ENCODE results near the gene PPM1N. TPM values are rescaled to one million over a fixed set of nuclear protein-coding genes. Genes with fewer than 3 reads are reported as not detected.

The PPM1N gene
- total and polyA plus RNA-seq, 2 of the 4 experiments (the other 2 are of a cell fraction), result 0.90 to 1.6 TPM

GRCh38 chr19:45517641-45518468 is 19.6 kb downstream of the PPM1N start:
- no peak overlapping the region for H2AK9ac ChIP-seq (replicated peaks; ENCODE audit: low read depth, low read length, poor library complexity)
- WGBS, 2 experiments (ENCODE audit: extremely low coverage in 2 of 2, insufficient read length in 1 of 2), result 96% methylated on average over 29 of the region's 50 CpGs; no CpG with 5 or more reads in 1 of the 2 experiments
- no peak overlapping the region for H2AK5ac ChIP-seq (ENCODE audit: low read depth, low read length)
- in situ Hi-C loops (cut with MboI; ENCODE audit: low sequenced_read_pairs), result no loop called here
- H4K91ac ChIP-seq (ENCODE audit: insufficient read depth, low read depth, low read length), result no peak overlapping the region
- DNase-seq, result no peak
- H3K79me1 ChIP-seq (ENCODE audit: low read depth in 1 of 2, low read length in 2 of 2), result peaks cover 14 to 76% of the 10 kb centered on the region in 2 experiments
- no peaks in the 10 kb centered on the region for H3K27me3 ChIP-seq (ENCODE audit: control insufficient read depth, insufficient read depth, low read length)
- no peak overlapping the region for H4K5ac ChIP-seq (ENCODE audit: low read depth, low read length)
- TF ChIP-seq NFE2L2 (IDR thresholded peaks at IDR 0.05; ENCODE audit: low read depth, low read length) (no peak), RFX5 (IDR thresholded peaks at IDR 0.05; ENCODE audit: low read depth, low read length) (no peak), RCOR1 (IDR thresholded peaks at IDR 0.05; ENCODE audit: insufficient replicate concordance, low read length) (no peak), MAZ (IDR thresholded peaks at IDR 0.05; ENCODE audit: borderline replicate concordance, low read depth, low read length) (no peak), MAFK (IDR thresholded peaks at IDR 0.05; ENCODE audit: low read depth, low read length) (no peak)
- 0 out of 2 replicates have a peak, but pooled peaks cover 5% of the 10 kb centered on the region for H3K4me1 ChIP-seq (ENCODE audit: control insufficient read depth, insufficient read depth, low read length)
- H3K4me2 ChIP-seq (ENCODE audit: low read depth, low read length), result no peak overlapping the region
- no TSS peak for BruUV-seq (replicated peaks)
- H2BK15ac ChIP-seq (ENCODE audit: low read depth, low read length), result no peak overlapping the region
- H2BK20ac ChIP-seq (ENCODE audit: low read depth, low read length), result no peak overlapping the region
- dilution Hi-C loops (cut with HindIII; ENCODE audit: low sequenced_read_pairs, unreplicated experiment), result no loop called here
- H3K14ac ChIP-seq (replicated peaks; ENCODE audit: low read depth, low read length), result no peak overlapping the region
- H3K4ac ChIP-seq (ENCODE audit: low read depth, low read length), result no peak overlapping the region
- no peak overlapping the region; the same call in 1 of the 2 replicates for H3K9ac ChIP-seq (ENCODE audit: low read depth, low read length)
- H3K18ac ChIP-seq (ENCODE audit: low read depth, low read length), result no peak overlapping the region
- H2AFZ ChIP-seq (replicated peaks; ENCODE audit: low read length, poor library complexity), result no peak overlapping the region
- no peaks in the 10 kb centered on the region for H3K9me3 ChIP-seq (ENCODE audit: control insufficient read depth, insufficient read depth, low read length)
- H4K8ac ChIP-seq (ENCODE audit: low read depth in 2 of 2, low read length in 2 of 2), result no peak overlapping the region
- no peaks in the 10 kb centered on the region for H3K9me1 ChIP-seq (ENCODE audit: insufficient read depth, low read length)
- H3K4me3 ChIP-seq (ENCODE audit: insufficient read depth, low read depth, low read length), result no peak overlapping the region
- no peak overlapping the region for H3K23ac ChIP-seq (ENCODE audit: low read depth, low read length)
- peaks cover 49% of the 10 kb centered on the region for H3K36me3 ChIP-seq (ENCODE audit: control insufficient read depth, insufficient read depth, low read length)
- CTCF ChIA-PET, result no interaction called here
- ATAC-seq (ENCODE audit: low read depth), result no peak
- no peak overlapping the region for H2BK5ac ChIP-seq (ENCODE audit: low read depth, low read length, poor library complexity, severe bottlenecking)
- intact Hi-C loops (cut with micrococcal nuclease), result no loop called here
- H4K20me1 ChIP-seq (ENCODE audit: insufficient read depth, low read length), result peaks cover 90% of the 10 kb centered on the region
- H2BK120ac ChIP-seq (ENCODE audit: low read depth, low read length), result no peak overlapping the region
- POLR2A ChIA-PET (ENCODE audit: unreplicated experiment), result no interaction called here
- H3K27ac ChIP-seq (ENCODE audit: insufficient read depth, low read length), result no peak overlapping the region
- H3K56ac ChIP-seq (ENCODE audit: extremely low read depth, insufficient read depth, low read length), result no peak overlapping the region
